Hepatocyte (in vitro differentiated cells): ENCODE data around the gene SLC8A1. TPM values are rescaled to one million over a fixed set of nuclear protein-coding genes. Genes with fewer than 3 reads are reported as not detected.

ENCODE experiments used
- DNase-seq: peaks from one replicate; pipeline ENCODE4 v3.0.0-alpha.2; 2016; ENCODE audit warnings: low spot score
- H2AFZ ChIP-seq: fragments of 200-600 bp; sonication (generic); 2 replicates; pipeline ENCODE4 v1.6.0; 2016; ENCODE audit warnings: antibody characterized with exemption, mild to moderate bottlenecking
- H3K27ac ChIP-seq: fragments of 200-600 bp; sonication (generic); 2 replicates; pipeline ENCODE4 v1.5.1; 2016; ENCODE audit warnings: mild to moderate bottlenecking
- H3K27me3 ChIP-seq: fragments of 200-600 bp; sonication (generic); 2 replicates; pipeline ENCODE4 v1.6.1; 2016
- H3K36me3 ChIP-seq: fragments of 200-600 bp; sonication (generic); replicated peaks from 2 replicates; pipeline ENCODE4 v1.5.1; 2016; ENCODE audit warnings: low read depth; ENCODE audit not compliant: insufficient read depth
- H3K4me1 ChIP-seq: fragments of 200-600 bp; sonication (generic); 2 replicates; pipeline ENCODE4 v1.5.1; 2016; ENCODE audit warnings: mild to moderate bottlenecking, moderate library complexity; ENCODE audit not compliant: insufficient read depth
- H3K4me2 ChIP-seq: fragments of 200-600 bp; sonication (generic); 2 replicates; pipeline ENCODE4 v1.6.0; 2016
- H3K4me3 ChIP-seq: fragments of 200-600 bp; sonication (generic); 2 replicates; pipeline ENCODE4 v1.5.1; 2016; ENCODE audit warnings: mild to moderate bottlenecking
- H3K79me2 ChIP-seq: fragments of 200-600 bp; sonication (generic); 2 replicates; pipeline ENCODE4 v1.6.0; 2017; ENCODE audit warnings: mild to moderate bottlenecking
- H3K9me2 ChIP-seq: fragments of 200-600 bp; sonication (generic); replicated peaks from 2 replicates; pipeline ENCODE4 v1.6.0; 2017; ENCODE audit warnings: mild to moderate bottlenecking; ENCODE audit not compliant: insufficient read depth
- H3K9me3 ChIP-seq: fragments of 200-600 bp; sonication (generic); 2 replicates; pipeline ENCODE4 v1.5.1; 2016; ENCODE audit warnings: low read depth, mild to moderate bottlenecking
- H4K20me1 ChIP-seq: fragments of 200-600 bp; sonication (generic); 2 replicates; pipeline ENCODE4 v1.6.0; 2016; ENCODE audit warnings: mild to moderate bottlenecking; ENCODE audit not compliant: insufficient read depth, poor library complexity, severe bottlenecking
- EZH2 ChIP-seq: fragments of 200-600 bp; sonication (generic); IDR thresholded peaks from 2 replicates; pipeline ENCODE4 v1.6.1; 2016; ENCODE audit warnings: antibody characterized with exemption, mild to moderate bottlenecking, borderline replicate concordance
- EZH2phosphoT487 ChIP-seq: fragments of 200-600 bp; sonication (generic); IDR thresholded peaks from one replicate; pipeline ENCODE4 v1.6.1; 2018; ENCODE audit warnings: antibody characterized with exemption, mild to moderate bottlenecking, low read depth, moderate library complexity; ENCODE audit not compliant: unreplicated experiment, severe bottlenecking
- WGBS: methylation state at CpG from one replicate; pipeline ENCODE4 v1.1.6; 2016; ENCODE audit warnings: low lambda C conversion rate; ENCODE audit errors: missing lambda C conversion rate; 5-methylcytosine and 5-hydroxymethylcytosine counted together
- polyA plus RNA-seq: library from polyadenylated mRNA; unstranded; fragments of >200 nt; fragmentation: Nextera tagmentation; extraction: Ambion mirVana; gene quantifications from 2 replicates; pipeline ENCODE4 v1.2.1, GENCODE V29; 2016
- total RNA-seq: library from RNA; depleted of rRNA; stranded (reverse); fragments of >200 nt; gene quantifications from 2 replicates; pipeline ENCODE4 v1.2.3, GENCODE V29; 2014
- TF ChIP-seq, protein P1 (sequence below): fragments of 200-600 bp; sonication (generic); IDR thresholded peaks from 2 replicates; pipeline ENCODE4 v1.5.1; 2016; ENCODE audit warnings: antibody characterized with exemption, mild to moderate bottlenecking; ENCODE audit not compliant: poor library complexity

The SLC8A1 gene
- total RNA-seq (8.9 and 11.7 TPM in 2 replicates), polyA plus RNA-seq (1.2 and 2.2 TPM in 2 replicates)

DNA sequence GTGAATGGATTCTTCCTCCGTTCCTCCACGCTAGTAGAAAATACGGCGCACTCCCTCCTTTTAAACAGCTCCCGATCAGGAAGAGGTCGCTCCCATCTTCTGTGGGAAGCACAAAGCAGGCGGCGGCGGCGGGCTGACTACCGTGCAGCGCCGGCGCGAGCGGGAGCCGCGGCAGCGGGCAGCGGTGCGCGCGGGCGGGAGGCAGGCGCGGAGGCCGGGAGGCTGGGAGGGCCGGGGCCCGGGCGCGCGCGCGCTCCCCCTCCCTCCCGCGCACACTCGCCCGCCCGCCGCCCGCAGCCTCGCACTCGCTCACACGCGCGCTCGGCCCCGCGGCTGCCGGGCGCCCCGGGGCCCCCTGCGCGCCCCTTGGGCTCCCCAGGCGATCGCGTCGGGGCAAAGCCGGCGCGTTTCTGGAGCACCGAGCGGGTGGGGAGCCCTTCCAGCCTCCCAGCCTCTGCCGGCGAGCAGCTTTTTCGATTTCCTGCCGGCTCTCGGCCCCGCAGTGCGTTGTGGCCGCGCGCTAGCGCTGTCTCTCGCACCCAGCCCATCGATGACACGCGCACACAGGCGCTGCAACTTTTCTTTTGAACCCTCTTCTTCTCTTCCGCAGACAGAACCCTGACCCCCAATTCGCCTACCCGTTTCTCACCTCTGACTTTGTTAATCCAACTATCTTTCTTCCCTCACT, at the start of gene SLC8A1:
Gene SLC8A1 (minus strand): TSS at position 173 of the 688 bp plus-strand sequence.
- TF ChIP-seq EZH2phosphoT487 (no peak), EZH2 (no peak)
- TF ChIP-seq, protein P1, sequence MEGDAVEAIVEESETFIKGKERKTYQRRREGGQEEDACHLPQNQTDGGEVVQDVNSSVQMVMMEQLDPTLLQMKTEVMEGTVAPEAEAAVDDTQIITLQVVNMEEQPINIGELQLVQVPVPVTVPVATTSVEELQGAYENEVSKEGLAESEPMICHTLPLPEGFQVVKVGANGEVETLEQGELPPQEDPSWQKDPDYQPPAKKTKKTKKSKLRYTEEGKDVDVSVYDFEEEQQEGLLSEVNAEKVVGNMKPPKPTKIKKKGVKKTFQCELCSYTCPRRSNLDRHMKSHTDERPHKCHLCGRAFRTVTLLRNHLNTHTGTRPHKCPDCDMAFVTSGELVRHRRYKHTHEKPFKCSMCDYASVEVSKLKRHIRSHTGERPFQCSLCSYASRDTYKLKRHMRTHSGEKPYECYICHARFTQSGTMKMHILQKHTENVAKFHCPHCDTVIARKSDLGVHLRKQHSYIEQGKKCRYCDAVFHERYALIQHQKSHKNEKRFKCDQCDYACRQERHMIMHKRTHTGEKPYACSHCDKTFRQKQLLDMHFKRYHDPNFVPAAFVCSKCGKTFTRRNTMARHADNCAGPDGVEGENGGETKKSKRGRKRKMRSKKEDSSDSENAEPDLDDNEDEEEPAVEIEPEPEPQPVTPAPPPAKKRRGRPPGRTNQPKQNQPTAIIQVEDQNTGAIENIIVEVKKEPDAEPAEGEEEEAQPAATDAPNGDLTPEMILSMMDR, result no peak
- H4K20me1 ChIP-seq, result no peaks in the 10 kb centered on the region
- peak within 1 kb of the TSS; percentile 83 for H3K4me2 ChIP-seq
- no peaks in the 10 kb centered on the region for H3K4me1 ChIP-seq
- peak within 1 kb of the TSS; percentile 48 for H2AFZ ChIP-seq
- H3K36me3 ChIP-seq, result no peaks in the 10 kb centered on the region
- WGBS, result 1% methylated on average over 35 of the region's 82 CpGs
- peak; percentile 54 for DNase-seq
- peak within 1 kb of the TSS; percentile 70 for H3K27ac ChIP-seq
- no peaks in the 10 kb centered on the region for H3K9me2 ChIP-seq
- H3K27me3 ChIP-seq, result peaks cover 35% of the 10 kb centered on the region
- no peaks in the 10 kb centered on the region for H3K9me3 ChIP-seq
- H3K79me2 ChIP-seq, result no peaks in the 10 kb centered on the region
- H3K4me3 ChIP-seq, result peak within 1 kb of the TSS; percentile 58

DNA sequence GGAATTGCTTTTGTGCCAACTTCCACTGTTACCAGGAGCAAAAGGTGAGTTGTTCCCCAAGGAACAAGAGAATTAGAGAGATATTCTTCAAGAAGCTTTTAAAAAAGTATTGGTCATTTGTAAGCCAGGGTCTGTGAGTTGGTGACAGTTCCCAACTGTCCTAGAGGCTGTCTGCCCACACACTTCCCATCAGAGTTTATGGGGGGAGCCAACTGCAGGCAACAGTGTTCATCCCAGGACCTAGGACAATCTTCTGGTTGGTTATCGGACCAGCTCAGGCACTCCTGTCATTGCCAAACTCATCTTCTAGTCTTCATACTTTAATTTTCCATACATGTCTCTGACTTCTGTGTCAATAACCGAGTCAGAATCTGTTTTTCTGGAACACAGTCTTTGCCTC, 47.5 kb upstream of the SLC8A1 start:
- Histone ChIP-seq H3K4me3 (no peak overlapping the region), H3K27ac (no peak overlapping the region), H3K4me2 (no peak overlapping the region), H3K36me3 (no peaks in the 10 kb centered on the region), H3K79me2 (no peaks in the 10 kb centered on the region), H4K20me1 (no peaks in the 10 kb centered on the region), H3K27me3 (no peaks in the 10 kb centered on the region), H3K9me2 (no peaks in the 10 kb centered on the region), H3K4me1 (no peaks in the 10 kb centered on the region), H3K9me3 (no peaks in the 10 kb centered on the region), H2AFZ (no peak overlapping the region)
- no peak for TF ChIP-seq EZH2
- no peak for TF ChIP-seq EZH2phosphoT487
- TF ChIP-seq, protein P1, result no peak
- WGBS, result 97% methylated on average over 2 of the region's 2 CpGs
- DNase-seq, result no peak

DNA sequence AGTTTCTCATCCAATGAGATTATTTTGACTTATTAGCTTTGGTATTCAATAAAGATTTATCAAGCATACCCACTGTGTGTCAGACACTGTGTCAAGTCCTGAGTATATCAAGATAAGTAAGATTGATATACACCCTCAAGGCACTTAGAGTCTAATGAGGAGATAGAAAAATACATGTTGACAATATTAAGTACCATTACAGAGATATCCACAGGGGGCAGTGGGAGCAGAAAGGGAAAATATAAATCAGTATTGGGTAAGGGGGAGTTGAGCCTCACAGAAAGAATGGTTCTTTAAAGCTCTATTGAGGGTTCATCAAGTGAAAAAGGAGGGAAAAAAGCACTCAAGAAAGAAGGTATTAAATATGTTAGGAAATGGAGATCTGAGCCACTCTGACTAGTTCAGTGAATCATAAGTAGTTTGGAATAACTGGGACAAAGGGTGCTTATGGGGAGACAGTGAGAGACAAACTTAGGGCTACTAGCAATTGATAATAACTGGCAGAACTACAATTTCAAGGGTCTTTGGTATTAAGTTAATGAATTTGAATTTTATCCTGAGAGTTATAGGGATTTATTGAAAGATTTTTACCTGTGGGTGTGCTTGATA, 45.5 kb upstream of the SLC8A1 start:
- Histone ChIP-seq H3K36me3 (no peaks in the 10 kb centered on the region), H3K4me1 (no peaks in the 10 kb centered on the region), H3K9me2 (no peaks in the 10 kb centered on the region), H3K4me2 (no peak overlapping the region), H3K27me3 (no peaks in the 10 kb centered on the region), H3K9me3 (no peaks in the 10 kb centered on the region), H4K20me1 (no peaks in the 10 kb centered on the region), H2AFZ (no peak overlapping the region), H3K79me2 (no peaks in the 10 kb centered on the region), H3K27ac (no peak overlapping the region), H3K4me3 (no peak overlapping the region)
- TF ChIP-seq, protein P1, result no peak
- TF ChIP-seq EZH2 (no peak), EZH2phosphoT487 (no peak)
- DNase-seq, result no peak
